ENCODE data around the gene MKX. TPM values are rescaled to one million over a fixed set of nuclear protein-coding genes. Genes with fewer than 3 reads are reported as not detected.

MKX gene
- total and polyA plus RNA-seq, 4 donors: 2.6 to 6.6 (median 4.3) TPM

GRCh38 chr10:27680006-27680557 lies 65.5 kb downstream of the MKX start:
- H3K9me3 ChIP-seq (ENCODE audit: control insufficient read depth, low read length): no peaks in the 10 kb centered on the region
- intact Hi-C loops (cut with DNase I): loop anchor here in 1 of 2 donors (5.0 kb wide), 1 partner anchor 47 kb away; no protein-coding TSS in a partner anchor
- peaks cover 0 to 2% of the 10 kb centered on the region in 2 donors for H3K4me1 ChIP-seq (ENCODE audit: control insufficient read depth in 1 of 2, insufficient read depth in 2 of 2, low read length in 2 of 2)
- H3K27me3 ChIP-seq (ENCODE audit: control insufficient read depth in 1 of 2, insufficient read depth in 2 of 2, low read length in 1 of 2): no peaks in the 10 kb centered on the region
- H3K27ac ChIP-seq (ENCODE audit: low read depth in 1 of 2, low read length in 2 of 2): peak overlapping the region in 1 of 2 donors; percentile 30
- no peak overlapping the region for H3K4me3 ChIP-seq (ENCODE audit: low read length in 2 of 2)
- no peaks in the 10 kb centered on the region for H3K36me3 ChIP-seq (ENCODE audit: control insufficient read depth in 1 of 2, insufficient read depth in 2 of 2, low read length in 1 of 2)
- ATAC-seq (ENCODE audit: low FRiP score) (peak; percentile 65), DNase-seq (no peak)
- 2 to 7% methylated on average over 3 of the region's 3 CpGs for WGBS, 2 donors

- Histone ChIP-seq H3K27me3 (ENCODE audit: control insufficient read depth in 1 of 2, insufficient read depth in 2 of 2, low read length in 1 of 2) (no peaks in the 10 kb centered on the region), H3K9me3 (ENCODE audit: control insufficient read depth, low read length) (no peaks in the 10 kb centered on the region), H3K4me1 (ENCODE audit: control insufficient read depth in 1 of 2, insufficient read depth in 2 of 2, low read length in 2 of 2) (peaks cover 0 to 2% of the 10 kb centered on the region in 2 donors), H3K36me3 (ENCODE audit: control insufficient read depth in 1 of 2, insufficient read depth in 2 of 2, low read length in 1 of 2) (no peaks in the 10 kb centered on the region), H3K4me3 (ENCODE audit: low read length in 2 of 2) (no peak overlapping the region), H3K27ac (ENCODE audit: low read depth in 1 of 2, low read length in 2 of 2) (peak overlapping the region in 1 of 2 donors; percentile 30)
- WGBS, 2 donors: 27 to 28% methylated on average over 5 of the region's 5 CpGs
- intact Hi-C loops (cut with DNase I): no loop called here
- ATAC-seq (ENCODE audit: low FRiP score) (no peak), DNase-seq (no peak)
Observed at GRCh38 chr10:27679369-27679912, 66.2 kb downstream of the MKX start.

- WGBS, 2 donors: 68% methylated on average over 6 of the region's 6 CpGs
- no peak overlapping the region for H3K4me3 ChIP-seq (ENCODE audit: low read length in 2 of 2)
- H3K27ac ChIP-seq (ENCODE audit: low read depth in 1 of 2, low read length in 2 of 2): no peak overlapping the region
- no peak for DNase-seq
- H3K36me3 ChIP-seq (ENCODE audit: control insufficient read depth in 1 of 2, insufficient read depth in 2 of 2, low read length in 1 of 2): no peaks in the 10 kb centered on the region
- ATAC-seq (ENCODE audit: low FRiP score): no peak
- no peaks in the 10 kb centered on the region for H3K9me3 ChIP-seq (ENCODE audit: control insufficient read depth, low read length)
- peaks cover 0 to 2% of the 10 kb centered on the region in 2 donors for H3K4me1 ChIP-seq (ENCODE audit: control insufficient read depth in 1 of 2, insufficient read depth in 2 of 2, low read length in 2 of 2)
- H3K27me3 ChIP-seq (ENCODE audit: control insufficient read depth in 1 of 2, insufficient read depth in 2 of 2, low read length in 1 of 2): no peaks in the 10 kb centered on the region
- intact Hi-C loops (cut with DNase I): no loop called here
Observed at GRCh38 chr10:27678166-27678565, 67.5 kb downstream of the MKX start.

- intact Hi-C loops (cut with DNase I): no loop called here
- ATAC-seq (ENCODE audit: low FRiP score) (no peak), DNase-seq (no peak)
- H3K4me3 ChIP-seq (ENCODE audit: low read length in 2 of 2): no peak overlapping the region
- no peaks in the 10 kb centered on the region for H3K36me3 ChIP-seq (ENCODE audit: control insufficient read depth in 1 of 2, insufficient read depth in 2 of 2, low read length in 1 of 2)
- no peaks in the 10 kb centered on the region for H3K4me1 ChIP-seq (ENCODE audit: control insufficient read depth in 1 of 2, insufficient read depth in 2 of 2, low read length in 2 of 2)
- no peaks in the 10 kb centered on the region for H3K27me3 ChIP-seq (ENCODE audit: control insufficient read depth in 1 of 2, insufficient read depth in 2 of 2, low read length in 1 of 2)
- no peak overlapping the region for H3K27ac ChIP-seq (ENCODE audit: low read depth in 1 of 2, low read length in 2 of 2)
- no peaks in the 10 kb centered on the region for H3K9me3 ChIP-seq (ENCODE audit: control insufficient read depth, low read length)
Observed at GRCh38 chr10:27673065-27673464, 72.6 kb downstream of the MKX start.

GRCh38 chr10:27671821-27672220 lies 73.8 kb downstream of the MKX start:
- WGBS, 2 donors: 92 to 94% methylated on average over 4 of the region's 4 CpGs
- no peak for DNase-seq
- Histone ChIP-seq H3K27ac (ENCODE audit: low read depth in 1 of 2, low read length in 2 of 2) (no peak overlapping the region), H3K4me3 (ENCODE audit: low read length in 2 of 2) (no peak overlapping the region), H3K36me3 (ENCODE audit: control insufficient read depth in 1 of 2, insufficient read depth in 2 of 2, low read length in 1 of 2) (no peaks in the 10 kb centered on the region), H3K9me3 (ENCODE audit: control insufficient read depth, low read length) (no peaks in the 10 kb centered on the region), H3K4me1 (ENCODE audit: control insufficient read depth in 1 of 2, insufficient read depth in 2 of 2, low read length in 2 of 2) (no peaks in the 10 kb centered on the region), H3K27me3 (ENCODE audit: control insufficient read depth in 1 of 2, insufficient read depth in 2 of 2, low read length in 1 of 2) (no peaks in the 10 kb centered on the region)
- intact Hi-C loops (cut with DNase I): no loop called here
- no peak for ATAC-seq (ENCODE audit: low FRiP score)

- DNase-seq (no peak), ATAC-seq (ENCODE audit: low FRiP score) (no peak)
- Histone ChIP-seq H3K9me3 (ENCODE audit: control insufficient read depth, low read length) (no peaks in the 10 kb centered on the region), H3K4me1 (ENCODE audit: control insufficient read depth in 1 of 2, insufficient read depth in 2 of 2, low read length in 2 of 2) (peaks cover 0 to 3% of the 10 kb centered on the region in 2 donors), H3K36me3 (ENCODE audit: control insufficient read depth in 1 of 2, insufficient read depth in 2 of 2, low read length in 1 of 2) (no peaks in the 10 kb centered on the region), H3K27ac (ENCODE audit: low read depth in 1 of 2, low read length in 2 of 2) (no peak overlapping the region), H3K27me3 (ENCODE audit: control insufficient read depth in 1 of 2, insufficient read depth in 2 of 2, low read length in 1 of 2) (no peaks in the 10 kb centered on the region), H3K4me3 (ENCODE audit: low read length in 2 of 2) (no peak overlapping the region)
- 78 to 86% methylated on average over 5 of the region's 5 CpGs for WGBS, 2 donors
- intact Hi-C loops (cut with DNase I): no loop called here
Observed at GRCh38 chr10:27664461-27664860, 81.2 kb downstream of the MKX start.

GRCh38 chr10:27663621-27664020 lies 82.0 kb downstream of the MKX start:
- Histone ChIP-seq H3K36me3 (ENCODE audit: control insufficient read depth in 1 of 2, insufficient read depth in 2 of 2, low read length in 1 of 2) (no peaks in the 10 kb centered on the region), H3K4me1 (ENCODE audit: control insufficient read depth in 1 of 2, insufficient read depth in 2 of 2, low read length in 2 of 2) (peaks cover 0 to 3% of the 10 kb centered on the region in 2 donors), H3K9me3 (ENCODE audit: control insufficient read depth, low read length) (no peaks in the 10 kb centered on the region), H3K27me3 (ENCODE audit: control insufficient read depth in 1 of 2, insufficient read depth in 2 of 2, low read length in 1 of 2) (no peaks in the 10 kb centered on the region), H3K4me3 (ENCODE audit: low read length in 2 of 2) (no peak overlapping the region), H3K27ac (ENCODE audit: low read depth in 1 of 2, low read length in 2 of 2) (no peak overlapping the region)
- ATAC-seq (ENCODE audit: low FRiP score): no peak
- intact Hi-C loops (cut with DNase I): no loop called here
- DNase-seq: no peak

GRCh38 chr10:27661514-27662286 lies 83.9 kb downstream of the MKX start:
- Histone ChIP-seq H3K36me3 (ENCODE audit: control insufficient read depth in 1 of 2, insufficient read depth in 2 of 2, low read length in 1 of 2) (no peaks in the 10 kb centered on the region), H3K4me3 (ENCODE audit: low read length in 2 of 2) (no peak overlapping the region), H3K9me3 (ENCODE audit: control insufficient read depth, low read length) (no peaks in the 10 kb centered on the region), H3K27me3 (ENCODE audit: control insufficient read depth in 1 of 2, insufficient read depth in 2 of 2, low read length in 1 of 2) (no peaks in the 10 kb centered on the region), H3K4me1 (ENCODE audit: control insufficient read depth in 1 of 2, insufficient read depth in 2 of 2, low read length in 2 of 2) (peaks cover 0 to 3% of the 10 kb centered on the region in 2 donors), H3K27ac (ENCODE audit: low read depth in 1 of 2, low read length in 2 of 2) (no peak overlapping the region)
- ATAC-seq (ENCODE audit: low FRiP score) (no peak), DNase-seq (no peak)
- intact Hi-C loops (cut with DNase I): no loop called here
- WGBS, 2 donors: 88% methylated on average over 3 of the region's 3 CpGs

GRCh38 chr10:27660711-27661110 lies 84.9 kb downstream of the MKX start:
- no peak for ATAC-seq (ENCODE audit: low FRiP score)
- WGBS, 2 donors: 63 to 73% methylated on average over 4 of the region's 4 CpGs
- no peak for DNase-seq
- no peaks in the 10 kb centered on the region for H3K9me3 ChIP-seq (ENCODE audit: control insufficient read depth, low read length)
- intact Hi-C loops (cut with DNase I): no loop called here
- H3K27me3 ChIP-seq (ENCODE audit: control insufficient read depth in 1 of 2, insufficient read depth in 2 of 2, low read length in 1 of 2): no peaks in the 10 kb centered on the region
- H3K4me1 ChIP-seq (ENCODE audit: control insufficient read depth in 1 of 2, insufficient read depth in 2 of 2, low read length in 2 of 2): peaks cover 0 to 3% of the 10 kb centered on the region in 2 donors
- no peak overlapping the region for H3K4me3 ChIP-seq (ENCODE audit: low read length in 2 of 2)
- H3K36me3 ChIP-seq (ENCODE audit: control insufficient read depth in 1 of 2, insufficient read depth in 2 of 2, low read length in 1 of 2): no peaks in the 10 kb centered on the region
- no peak overlapping the region for H3K27ac ChIP-seq (ENCODE audit: low read depth in 1 of 2, low read length in 2 of 2)

All from aorta (tissue), 5 donors.